Sciatic nerve (tissue), 2 donors: ENCODE results near the gene SLC6A1. TPM values are rescaled to one million over a fixed set of nuclear protein-coding genes. Genes with fewer than 3 reads are reported as not detected.

Source experiments
- ATAC-seq: fragments of 200-7000 bp; cut with Tn5 transposase; one replicate; pipeline ENCODE4 v1.9.1; 2020; ENCODE audit warnings: mild to moderate bottlenecking, moderate library complexity
- DNase-seq: peaks from one replicate; pipeline ENCODE4 v3.0.0-alpha.2; 2020; ENCODE audit warnings: low spot score
- intact Hi-C: fragments of 100-400 bp; cut with DNase I; formaldehyde crosslinking; loops from one replicate; pipeline ENCODE4 v1.14.2; 2022
- total RNA-seq: library from RNA; stranded (reverse); fragmentation: NEBNext Ultra II Directional; extraction: Animal tissue kit (Norgen Biotek cat#: 25700); gene quantifications from one replicate; pipeline ENCODE4 v1.2.1, GENCODE V29; 2021
- donor health status: DM: no; HTN: no; CAD: no.
- donor health status: DM: no; HTN: no; CAD: no.

SLC6A1 gene
- total RNA-seq = 10.9 TPM

DNA sequence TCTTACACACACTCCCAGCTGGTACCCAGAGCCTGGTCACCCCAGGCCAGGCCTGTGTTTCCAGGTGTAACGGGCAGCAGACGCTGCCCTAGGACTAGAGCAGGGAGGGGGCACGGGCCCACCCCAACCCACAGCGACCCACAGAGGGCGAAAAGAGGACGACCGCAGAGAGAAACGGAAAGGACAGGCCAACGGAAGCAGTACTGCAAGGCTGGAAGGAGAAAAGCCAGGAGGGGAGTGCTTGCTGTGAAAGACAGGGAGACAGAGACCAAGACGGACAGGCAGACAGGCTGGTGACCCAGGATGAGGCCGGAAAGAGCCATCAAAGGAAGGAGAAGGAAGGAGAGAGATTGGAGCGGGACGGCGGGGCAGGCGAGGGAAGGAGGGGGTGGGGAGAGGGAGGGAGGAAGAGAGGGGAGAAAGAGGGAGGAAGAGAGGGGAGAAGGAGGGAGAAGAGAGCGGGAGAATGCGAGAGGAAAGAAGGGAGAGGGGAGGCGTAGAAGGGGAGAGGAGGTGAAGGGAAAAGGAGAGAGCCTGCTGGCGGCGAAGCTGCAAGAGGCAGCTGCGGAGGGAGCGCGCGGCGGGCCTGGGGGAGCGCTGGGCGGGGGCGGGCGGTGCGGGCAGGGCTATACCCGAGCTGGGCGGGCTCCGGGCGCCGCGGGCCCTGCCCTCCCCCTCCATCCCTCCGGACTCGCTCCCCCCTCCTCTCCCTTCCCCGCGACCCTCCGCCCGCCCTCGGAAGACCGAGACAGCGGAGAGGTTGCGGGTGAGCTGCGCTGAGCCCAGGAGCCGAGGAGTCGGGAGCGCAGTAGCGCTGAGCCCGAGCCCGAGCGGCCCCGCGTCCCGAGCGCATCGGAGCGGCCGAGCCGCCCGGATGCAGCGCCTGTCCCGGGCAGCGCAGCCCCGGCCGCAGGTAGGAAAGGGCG lies at the start of gene SLC6A1:
SLC6A1 (plus strand) TSS at position 732 of the 926 bp plus-strand sequence. CDS start 24,464 bp downstream, outside the sequence.
- peak; percentile 87 for ATAC-seq
- intact Hi-C loops = no loop called here
- peak; percentile 66 for DNase-seq

DNA sequence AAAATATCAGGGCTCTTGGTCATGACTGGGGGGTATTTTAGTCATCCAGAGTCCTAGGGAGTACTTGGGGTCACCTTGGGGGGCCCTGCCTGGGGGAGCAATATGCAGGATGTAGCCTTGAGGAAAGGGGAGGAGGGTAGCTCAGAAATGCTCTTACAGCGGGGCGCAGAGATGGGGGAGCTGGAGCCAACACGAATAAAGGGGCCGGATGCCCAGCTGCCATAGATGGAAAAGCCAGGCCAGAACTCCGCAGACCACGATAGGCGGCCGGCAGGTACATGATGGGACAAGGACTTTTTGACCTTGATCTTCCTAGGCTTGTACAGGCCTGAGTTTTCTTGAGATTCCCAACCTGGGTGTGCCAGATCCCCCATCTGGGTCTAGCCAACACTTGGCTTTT lies 47.7 kb upstream of the SLC6A1 start:
- DNase-seq (no peak), ATAC-seq (no peak)
- intact Hi-C loops = loop anchor here (10.0 kb wide), 1 partner anchor 110 kb away; no protein-coding TSS in a partner anchor

DNA sequence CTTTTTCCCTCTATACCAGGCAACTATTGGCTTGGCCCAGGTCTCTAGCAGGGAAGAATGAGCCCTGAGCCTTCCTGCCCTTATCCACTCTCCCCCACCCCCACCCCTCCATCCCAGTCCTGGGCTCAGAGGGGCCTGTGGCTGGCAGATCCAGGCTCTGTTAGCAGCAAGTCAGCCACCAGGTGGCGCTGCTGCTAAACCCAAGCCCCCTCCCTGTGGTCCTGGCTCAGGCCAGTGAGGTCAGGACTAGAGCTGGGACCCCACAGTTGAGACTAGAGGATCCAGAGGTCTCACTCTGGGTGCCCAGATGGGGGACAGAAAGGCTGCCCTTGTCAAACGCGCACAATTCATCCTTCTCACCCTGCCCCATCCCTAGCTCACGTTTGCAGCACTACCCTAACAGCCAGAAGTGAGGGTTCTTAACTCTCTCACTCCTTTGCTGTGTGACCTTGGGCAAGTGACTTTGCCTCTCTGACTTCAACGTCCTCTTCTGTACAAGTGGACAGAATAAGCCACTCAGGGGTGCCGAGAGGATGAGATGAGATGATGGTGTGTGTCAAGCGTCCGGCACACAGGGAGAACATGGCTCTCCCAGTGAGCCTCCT lies 46.8 kb upstream of the SLC6A1 start:
- ATAC-seq (peak; percentile 73), DNase-seq (peak; percentile 78)
- intact Hi-C loops = loop anchor here (10.0 kb wide), 1 partner anchor 109 kb away; no protein-coding TSS in a partner anchor

DNA sequence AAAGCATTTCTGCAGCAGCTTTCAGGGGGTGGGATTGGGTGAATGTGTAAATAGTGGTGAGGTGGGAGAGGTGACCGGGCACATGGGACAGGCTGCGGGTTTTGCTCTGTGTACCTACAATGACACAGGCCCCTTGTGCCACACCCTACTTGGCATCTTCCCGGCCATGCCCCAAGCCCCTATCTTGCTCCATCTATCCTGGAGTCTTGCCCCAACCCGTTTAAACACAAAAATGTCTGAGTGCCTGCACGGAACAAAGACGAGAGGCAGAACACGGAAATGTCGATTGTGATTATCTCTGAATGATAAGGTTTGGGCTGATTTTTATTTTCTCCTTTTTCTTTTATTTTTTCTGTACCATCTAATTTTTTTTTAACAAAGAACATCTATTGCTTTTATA lies 46.0 kb upstream of the SLC6A1 start:
- intact Hi-C loops = loop anchor here (10.0 kb wide), 1 partner anchor 108 kb away; no protein-coding TSS in a partner anchor
- DNase-seq (no peak), ATAC-seq (no peak)

DNA sequence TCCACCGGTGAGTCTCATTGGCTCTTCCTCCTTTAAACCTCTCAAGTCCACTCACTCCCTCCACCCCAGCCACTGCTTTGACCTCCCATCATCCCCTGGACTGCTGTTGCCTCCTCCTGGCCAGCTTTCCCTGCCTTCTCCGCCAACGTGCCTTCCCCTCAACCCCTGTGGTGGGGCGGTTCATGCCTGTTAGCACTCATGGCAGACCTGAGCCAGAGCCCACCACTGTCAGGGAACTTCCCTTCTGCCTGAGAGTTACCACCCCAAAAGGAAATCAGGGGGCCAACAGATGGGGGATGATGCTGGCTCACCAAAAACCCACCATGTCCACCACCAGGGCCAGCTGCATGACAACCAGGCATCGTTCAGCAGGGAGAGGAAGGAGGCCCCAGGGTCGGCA lies 44.2 kb upstream of the SLC6A1 start:
- intact Hi-C loops = loop anchor here (10.0 kb wide), 1 partner anchor 106 kb away; no protein-coding TSS in a partner anchor
- DNase-seq = no peak
- ATAC-seq = no peak

DNA sequence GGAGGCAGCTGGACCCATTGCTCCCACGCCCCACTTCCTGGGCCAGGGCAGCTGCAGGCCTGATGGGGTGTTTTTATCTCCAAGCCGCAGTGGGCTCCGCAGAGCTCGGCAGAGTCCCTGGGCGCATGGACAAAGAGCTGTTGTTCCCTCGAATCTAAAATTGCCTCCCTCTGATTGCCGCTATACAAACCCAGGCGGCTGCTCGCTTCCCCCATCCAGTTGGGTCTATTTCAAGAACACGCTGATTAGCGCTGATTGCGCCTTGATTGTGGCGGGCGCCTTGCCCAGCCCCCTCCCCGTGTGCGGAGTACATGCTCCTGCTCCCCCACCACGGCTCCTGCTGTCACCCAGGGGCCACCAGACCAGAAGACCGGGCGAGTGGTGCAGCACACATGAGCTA lies 43.4 kb upstream of the SLC6A1 start:
- DNase-seq (no peak), ATAC-seq (peak; percentile 56)
- intact Hi-C loops = loop anchor here (10.0 kb wide), 1 partner anchor 106 kb away; no protein-coding TSS in a partner anchor

DNA sequence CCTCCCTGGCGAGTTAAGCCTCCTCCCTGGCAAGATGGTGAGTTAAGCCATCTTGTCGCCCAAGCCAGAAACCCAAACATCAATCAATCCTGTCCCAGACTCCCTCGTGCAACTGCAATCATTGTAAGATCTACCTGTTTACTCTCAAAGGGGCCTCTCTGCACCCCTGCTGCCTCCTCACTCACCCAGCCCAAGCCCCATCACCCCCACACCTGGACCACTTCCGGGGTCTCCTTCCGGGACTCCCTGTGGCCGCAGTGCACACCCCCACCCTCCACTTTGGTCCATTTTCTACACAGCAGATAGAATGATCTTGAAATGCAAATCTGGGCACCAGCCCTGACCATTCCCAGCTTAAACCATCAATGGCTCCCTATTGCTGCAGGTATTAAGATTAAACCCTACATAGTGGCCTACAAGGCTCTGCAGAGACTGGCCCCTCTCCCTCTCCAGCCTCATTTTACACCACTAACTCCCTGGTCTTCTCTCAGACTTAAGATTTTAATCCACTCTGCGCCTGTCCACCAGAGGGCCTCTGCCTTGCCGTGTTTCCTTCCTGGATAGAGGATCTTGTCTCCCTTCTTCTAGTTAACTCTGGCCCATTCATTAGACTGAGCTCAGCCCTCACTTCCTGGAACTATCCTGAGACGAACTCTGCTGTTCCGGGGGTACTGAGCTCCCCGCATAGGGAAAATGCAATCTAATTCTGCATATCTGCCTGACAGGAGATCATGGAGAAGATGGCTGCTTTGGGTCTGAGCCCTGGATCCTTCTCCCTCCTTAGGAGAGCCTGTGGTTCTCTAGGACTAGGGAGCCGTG lies 41.9 kb upstream of the SLC6A1 start:
- intact Hi-C loops = no loop called here
- ATAC-seq (peak; percentile 79), DNase-seq (peak; percentile 74)

DNA sequence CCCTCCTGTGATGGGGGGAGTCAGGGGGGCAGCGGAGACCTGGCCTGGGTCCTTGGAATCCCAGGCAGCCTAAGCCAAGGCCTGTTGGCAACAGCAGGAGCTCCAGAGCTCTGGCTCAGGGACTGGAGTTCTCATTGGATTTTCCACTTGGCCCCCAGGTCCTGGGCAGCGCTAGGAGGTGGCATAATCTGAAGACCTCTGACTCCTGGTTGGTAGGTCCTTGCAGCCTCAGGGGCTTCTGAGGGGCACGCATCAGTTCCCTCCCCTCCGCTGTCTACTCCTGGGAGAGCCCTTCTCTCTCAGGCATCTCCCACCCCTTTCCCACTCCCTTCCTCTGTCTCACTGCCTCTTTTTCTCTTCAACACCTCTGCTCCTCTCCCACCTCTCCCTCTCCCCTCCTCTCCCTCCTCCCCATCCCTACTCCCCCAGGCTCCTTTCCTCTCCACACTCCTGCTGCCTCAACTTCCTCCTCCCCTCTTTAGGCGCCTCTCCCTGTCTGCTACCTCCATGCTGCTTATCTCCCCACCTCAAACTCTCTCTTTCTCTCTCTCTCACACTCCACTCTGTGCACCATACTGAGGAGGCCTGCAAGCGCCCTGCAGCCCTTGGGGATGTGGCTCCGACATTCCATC lies 41.1 kb upstream of the SLC6A1 start:
- intact Hi-C loops = no loop called here
- DNase-seq (no peak), ATAC-seq (no peak)

DNA sequence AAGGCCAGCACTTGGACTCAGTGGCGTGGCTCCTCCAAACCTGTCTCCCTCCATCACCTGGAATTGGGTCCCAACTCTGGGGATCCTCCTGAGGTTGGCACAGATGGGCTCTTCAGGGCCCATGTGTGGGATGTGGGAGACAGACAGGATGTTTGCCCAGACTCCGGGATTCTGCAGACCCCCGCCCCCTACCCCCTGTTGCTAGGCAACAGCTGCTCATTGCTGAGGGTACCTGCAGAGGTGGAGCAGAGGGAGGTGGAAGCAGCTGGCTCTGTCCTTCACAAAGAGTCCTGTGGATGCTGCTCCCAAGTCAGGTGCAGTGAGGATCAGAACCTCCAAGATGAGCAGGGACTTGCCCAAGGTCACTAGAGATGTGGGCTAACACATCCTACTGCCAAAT lies 40.0 kb upstream of the SLC6A1 start:
- intact Hi-C loops = no loop called here
- ATAC-seq (no peak), DNase-seq (no peak)

DNA sequence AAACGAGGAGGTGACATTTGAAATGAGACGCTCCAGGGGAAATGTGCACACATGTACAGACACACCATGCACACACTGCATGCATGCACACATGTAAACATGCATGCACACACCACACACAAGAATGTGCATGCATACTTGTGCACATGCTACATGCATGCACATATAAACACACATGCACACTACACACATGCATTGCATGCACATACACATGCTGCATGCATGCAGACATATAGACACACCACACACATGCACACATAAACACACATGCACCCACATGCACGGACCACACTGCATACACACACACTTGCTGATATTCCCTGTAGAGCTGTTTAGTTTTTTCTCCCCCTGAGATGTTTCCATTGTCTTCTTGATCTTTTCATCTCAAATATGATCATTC lies 37.8 kb upstream of the SLC6A1 start:
- DNase-seq (no peak), ATAC-seq (no peak)
- intact Hi-C loops = no loop called here

DNA sequence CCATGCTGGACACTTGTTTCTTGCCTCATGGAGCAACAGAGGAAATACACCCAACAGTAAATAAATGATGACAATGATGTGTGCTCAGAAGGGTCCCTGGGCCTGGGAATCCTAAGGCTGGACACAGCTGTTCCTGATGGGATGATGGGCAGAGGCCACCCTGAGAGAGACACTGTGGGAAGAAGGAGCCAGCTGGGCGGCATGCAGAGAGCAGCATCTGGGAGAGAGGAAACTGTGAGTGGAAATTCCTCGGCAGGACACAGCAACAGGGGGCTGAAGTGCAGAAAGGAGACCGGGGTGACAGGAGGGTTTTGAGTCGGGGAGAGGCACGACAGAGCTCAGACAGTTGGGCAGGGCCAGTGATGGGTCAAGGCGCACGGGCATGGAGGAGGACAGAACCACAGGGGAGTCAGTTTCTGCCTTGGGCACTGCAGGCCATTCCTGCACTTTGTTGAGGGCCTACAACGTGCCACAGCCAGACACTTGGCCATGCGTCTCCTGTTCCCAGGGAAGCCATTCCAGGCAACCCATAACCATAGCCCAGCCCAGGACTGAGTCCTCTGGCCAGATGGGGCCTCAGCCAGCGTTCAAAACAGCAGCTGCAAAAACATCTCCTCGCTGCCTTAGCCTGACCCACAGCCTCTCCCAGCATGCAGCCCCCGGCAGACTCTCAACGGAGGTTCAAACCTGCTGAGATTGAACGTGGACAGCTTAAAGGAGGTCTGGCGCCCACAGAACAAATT lies 36.7 kb upstream of the SLC6A1 start:
- intact Hi-C loops = no loop called here
- DNase-seq = peak; percentile 77
- peak; percentile 93 for ATAC-seq

DNA sequence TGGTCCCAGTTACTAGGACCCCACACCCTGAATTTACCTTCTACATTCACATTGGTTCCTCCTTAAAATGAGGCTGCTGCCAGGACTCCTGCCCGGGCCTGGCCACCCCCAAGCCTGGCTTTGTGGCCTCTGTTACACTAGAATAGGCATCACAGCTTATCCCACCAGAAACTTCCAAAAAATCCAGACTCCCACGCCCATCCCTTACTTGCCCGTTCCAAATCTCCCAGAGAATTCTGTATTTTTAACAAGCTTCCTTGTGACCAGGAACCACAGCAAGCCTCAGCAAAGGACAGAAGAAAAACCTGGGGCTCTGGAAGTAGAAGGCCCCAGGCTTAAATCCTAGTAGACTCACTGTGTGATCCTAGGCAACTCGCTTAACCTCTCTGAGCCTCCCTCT lies 36.0 kb upstream of the SLC6A1 start:
- ATAC-seq = peak; percentile 54
- no peak for DNase-seq
- intact Hi-C loops = no loop called here

DNA sequence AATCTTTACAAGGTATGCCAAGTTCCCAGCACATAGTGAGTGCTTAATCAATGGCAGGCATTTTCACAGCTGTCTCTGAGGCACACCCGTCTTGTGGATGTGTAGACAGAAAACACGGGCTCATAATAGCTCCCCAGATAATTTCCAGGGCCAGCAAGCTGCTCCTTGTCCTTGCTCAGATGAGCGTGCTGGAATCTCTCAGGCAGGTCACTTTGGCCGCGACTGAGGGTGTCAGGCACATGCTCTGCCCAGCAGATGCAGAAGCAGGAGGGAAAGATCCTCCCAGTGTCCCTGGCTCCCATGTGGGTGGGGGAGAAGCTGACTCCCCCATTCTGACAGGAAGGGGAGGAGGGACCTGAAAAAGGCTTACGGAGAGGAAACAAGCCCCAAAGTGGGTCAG lies 35.6 kb upstream of the SLC6A1 start:
- intact Hi-C loops = no loop called here
- DNase-seq (peak; percentile 64), ATAC-seq (peak; percentile 75)

DNA sequence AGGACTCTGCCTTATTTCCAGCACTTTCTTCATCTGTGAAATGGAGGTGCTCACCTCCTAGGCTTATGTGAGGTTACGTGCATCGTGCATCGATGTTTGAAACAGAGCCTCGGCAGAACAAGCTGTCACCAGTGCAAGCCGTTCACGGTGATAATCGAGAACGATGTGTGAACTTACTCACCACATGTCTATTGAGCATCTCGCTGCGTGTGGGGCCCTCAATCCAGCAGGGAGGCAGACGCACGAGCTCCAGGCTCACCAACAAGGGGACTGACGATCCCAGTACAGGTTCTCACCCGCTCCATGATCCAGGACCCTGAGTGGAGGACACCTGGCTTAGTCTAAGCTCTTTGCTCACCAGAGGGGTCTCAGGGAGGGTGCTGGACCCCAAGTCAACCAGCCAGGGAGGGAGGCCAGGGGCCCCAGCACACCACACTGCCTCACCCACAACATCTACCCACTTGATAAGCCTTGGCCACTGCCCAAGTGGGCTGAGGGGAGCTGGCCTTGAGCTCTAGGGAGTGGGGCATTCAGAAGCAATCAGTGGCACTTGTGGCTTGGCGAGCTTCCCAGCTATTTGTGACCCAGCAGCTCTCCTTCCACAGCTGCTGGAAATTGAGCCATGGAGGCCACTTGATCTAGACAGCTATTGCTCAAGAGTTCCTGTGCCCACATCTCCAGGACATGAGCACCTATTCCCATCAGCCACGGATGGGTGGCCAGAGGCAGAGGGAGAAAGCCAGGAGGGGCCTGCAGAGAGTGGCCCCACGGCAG lies 34.4 kb upstream of the SLC6A1 start:
- peak; percentile 29 for ATAC-seq
- DNase-seq = no peak
- intact Hi-C loops = no loop called here

DNA sequence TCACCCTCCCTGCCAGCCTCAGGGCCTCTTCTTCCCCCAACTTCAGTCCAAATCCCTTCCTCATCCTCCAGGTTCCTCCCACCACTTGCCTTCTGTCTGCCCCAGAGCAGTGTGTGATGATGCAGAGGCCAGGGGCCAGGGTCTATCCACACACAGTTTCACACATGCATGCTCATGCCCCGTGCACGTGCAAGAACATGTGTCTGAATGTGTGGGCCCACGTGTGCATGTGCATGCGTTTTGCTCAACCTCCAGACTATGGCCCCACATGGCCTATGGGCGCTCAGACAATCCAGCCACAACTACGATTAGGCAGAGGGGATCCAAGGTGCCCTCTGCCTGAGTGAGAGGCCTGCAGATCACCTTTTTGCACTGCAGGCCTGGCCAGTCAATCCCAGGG lies 32.3 kb upstream of the SLC6A1 start:
- no peak for ATAC-seq
- DNase-seq = no peak
- intact Hi-C loops = no loop called here

DNA sequence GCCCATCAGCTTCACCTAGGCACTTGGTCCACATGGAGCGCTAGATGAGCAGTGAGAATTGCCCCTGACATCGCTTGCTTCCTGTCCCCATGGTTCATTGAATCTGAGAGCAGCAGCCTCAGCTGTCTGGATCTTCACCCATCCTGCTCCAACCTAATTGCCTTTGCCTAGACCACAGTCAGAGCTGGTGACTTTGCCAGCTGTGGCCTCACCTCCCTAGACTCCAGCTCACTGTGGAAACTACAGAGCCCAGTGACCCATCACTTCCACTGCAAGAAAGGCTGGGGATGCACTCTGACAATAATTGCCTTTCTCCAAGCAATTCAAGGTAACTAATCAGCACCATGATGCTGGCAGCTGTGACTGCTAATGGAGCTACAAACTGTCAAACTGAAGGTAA lies 30.6 kb upstream of the SLC6A1 start:
- intact Hi-C loops = no loop called here
- DNase-seq = no peak
- no peak for ATAC-seq

DNA sequence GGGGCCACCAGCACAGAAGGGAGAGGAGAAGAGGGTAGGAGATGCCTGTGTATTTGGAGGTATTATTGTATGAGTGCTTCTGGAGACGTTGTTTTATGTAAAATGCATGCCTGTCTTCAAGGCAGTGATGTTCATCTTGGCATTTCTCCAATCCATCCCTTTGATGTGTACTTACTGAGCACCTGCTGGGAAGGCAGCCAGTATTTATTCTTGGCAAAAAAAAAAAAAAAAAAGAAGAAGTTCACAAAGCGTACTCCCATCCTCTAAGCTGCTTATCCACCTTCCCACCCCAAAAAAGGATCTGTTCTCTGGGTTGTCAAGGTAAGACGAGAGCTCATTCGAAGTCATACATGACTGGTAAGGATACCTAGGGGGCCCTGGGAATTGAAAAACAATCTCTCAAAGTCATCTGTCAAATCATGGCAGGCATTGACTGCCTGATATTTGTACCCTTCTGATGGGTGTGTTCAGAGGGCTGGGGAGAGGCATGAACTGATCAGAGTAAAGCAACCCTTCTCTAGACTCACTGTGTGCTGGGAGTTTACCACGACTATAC lies 30.0 kb upstream of the SLC6A1 start:
- ATAC-seq = no peak
- intact Hi-C loops = no loop called here
- no peak for DNase-seq
